ENCODE data around the gene NLRC5. TPM values are rescaled to one million over a fixed set of nuclear protein-coding genes. Genes with fewer than 3 reads are reported as not detected.
"Not testable (repeated sequence)": the region's sequence is repeated elsewhere in the genome, so short reads cannot be mapped to it uniquely, and the experiment has no call there.

Gene NLRC5
- polyA plus RNA-seq, 1 donor = 5.5 TPM

GRCh38 chr16:57001026-57001679, 11.8 kb downstream of the NLRC5 start:
- no peak for DNase-seq (ENCODE audit: low read depth)

GRCh38 chr16:57003439-57004386, 14.4 kb downstream of the NLRC5 start:
- DNase-seq (ENCODE audit: low read depth) = no peak

DNA sequence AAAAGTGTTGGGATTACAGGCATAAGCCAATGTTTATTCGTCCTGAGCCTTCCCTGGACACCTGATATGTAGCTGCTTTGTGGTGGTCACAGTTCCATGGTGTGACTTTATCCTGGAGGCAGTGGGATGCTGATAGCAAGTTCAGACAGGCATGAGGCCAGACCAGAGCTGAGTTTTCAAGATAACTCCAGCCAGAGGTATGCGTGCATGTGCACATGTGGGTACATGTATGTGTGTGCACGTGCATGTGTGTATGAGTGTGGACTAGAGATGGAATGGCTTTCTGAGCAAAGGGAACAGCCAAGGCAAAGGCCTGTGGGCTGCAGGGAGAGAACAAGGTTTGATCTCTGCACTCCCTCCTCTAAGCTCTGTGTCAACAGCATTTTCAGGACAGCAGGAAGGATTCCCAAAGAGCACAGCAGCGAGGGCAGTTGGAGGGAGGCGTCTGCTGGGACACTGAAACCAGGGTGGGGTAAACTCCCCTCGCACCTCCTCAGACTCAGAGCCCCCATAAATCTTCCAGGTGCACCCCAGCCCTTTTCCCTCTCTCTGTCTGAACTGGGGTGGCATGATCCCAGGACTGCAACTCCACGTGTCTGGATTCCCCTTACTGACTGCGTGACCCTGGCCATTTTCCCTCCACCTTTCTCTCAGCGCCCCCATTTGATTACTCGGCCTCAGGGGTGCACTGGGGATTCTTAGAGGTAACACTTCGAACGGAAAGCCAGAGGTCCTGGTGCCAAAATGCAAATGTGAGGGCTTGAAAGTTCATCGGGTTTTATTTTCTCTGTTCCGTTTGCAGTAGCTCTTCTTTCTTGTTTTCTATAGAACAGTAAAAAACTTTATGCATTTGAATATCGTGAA, 15.3 kb downstream of the NLRC5 start:
- DNase-seq (ENCODE audit: low read depth) = no peak

DNA sequence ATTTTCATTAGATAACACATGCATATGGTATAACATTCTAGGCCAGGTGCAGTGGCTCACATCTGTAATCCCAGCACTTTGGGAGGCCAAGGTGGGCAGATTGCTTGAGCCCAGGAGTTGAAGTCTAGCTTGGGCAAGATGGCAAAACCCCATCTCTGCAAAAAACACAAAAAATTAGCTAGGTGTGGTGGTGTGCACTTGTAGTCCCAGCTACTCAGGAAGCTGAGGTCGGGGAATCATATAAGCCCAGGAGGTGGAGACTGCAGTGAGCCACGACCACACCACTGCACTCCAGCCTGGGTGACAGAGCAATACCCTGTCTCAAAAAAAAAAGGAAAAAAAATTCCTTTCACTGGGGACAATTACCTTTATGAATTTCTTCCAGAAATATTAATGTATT, 16.2 kb downstream of the NLRC5 start:
- DNase-seq (ENCODE audit: low read depth) = not testable (repeated sequence)

DNA sequence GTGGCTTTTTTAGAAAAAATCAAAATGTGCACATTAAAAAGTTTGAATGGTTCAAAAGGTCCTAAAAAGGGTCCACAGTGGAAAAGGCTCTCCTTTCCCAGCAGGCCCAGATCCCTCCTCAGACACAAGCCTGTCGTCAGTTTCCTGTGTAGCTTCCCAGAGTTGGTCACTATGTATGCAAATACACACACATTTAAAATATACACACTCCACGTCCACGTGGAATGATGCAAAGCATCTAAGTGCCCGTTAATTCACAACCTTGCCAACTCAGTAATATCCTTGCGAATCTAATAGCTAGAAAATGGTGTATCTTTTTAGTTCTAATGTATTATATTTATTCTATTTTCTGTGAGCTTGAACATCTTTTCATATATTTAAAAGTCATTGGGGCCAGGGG, 17.7 kb downstream of the NLRC5 start:
- DNase-seq (ENCODE audit: low read depth) = no peak

DNA sequence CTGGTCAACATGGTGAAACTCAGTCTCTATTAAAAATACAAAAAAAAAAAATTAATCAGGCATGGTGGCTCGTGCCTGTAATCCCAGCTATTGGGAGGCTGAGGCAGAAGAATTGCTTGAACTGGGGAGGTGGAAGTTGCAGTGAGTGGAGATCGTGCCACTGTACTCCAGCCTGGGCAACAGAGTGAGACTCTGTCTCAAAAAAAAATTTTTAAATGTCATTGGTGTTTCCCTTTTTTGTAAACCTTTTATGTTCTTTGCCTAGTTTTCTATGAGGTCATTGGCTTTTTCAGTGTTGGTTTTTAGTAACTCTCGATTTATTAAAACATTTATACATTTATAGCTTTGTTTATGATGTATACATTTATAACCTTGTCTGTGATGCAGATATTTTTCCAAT, 18.2 kb downstream of the NLRC5 start:
- no peak for DNase-seq (ENCODE audit: low read depth)

- DNase-seq (ENCODE audit: low read depth) = no peak
These were observed 19.1 kb downstream of the NLRC5 start for GRCh38 chr16:57008440-57008839.

DNA sequence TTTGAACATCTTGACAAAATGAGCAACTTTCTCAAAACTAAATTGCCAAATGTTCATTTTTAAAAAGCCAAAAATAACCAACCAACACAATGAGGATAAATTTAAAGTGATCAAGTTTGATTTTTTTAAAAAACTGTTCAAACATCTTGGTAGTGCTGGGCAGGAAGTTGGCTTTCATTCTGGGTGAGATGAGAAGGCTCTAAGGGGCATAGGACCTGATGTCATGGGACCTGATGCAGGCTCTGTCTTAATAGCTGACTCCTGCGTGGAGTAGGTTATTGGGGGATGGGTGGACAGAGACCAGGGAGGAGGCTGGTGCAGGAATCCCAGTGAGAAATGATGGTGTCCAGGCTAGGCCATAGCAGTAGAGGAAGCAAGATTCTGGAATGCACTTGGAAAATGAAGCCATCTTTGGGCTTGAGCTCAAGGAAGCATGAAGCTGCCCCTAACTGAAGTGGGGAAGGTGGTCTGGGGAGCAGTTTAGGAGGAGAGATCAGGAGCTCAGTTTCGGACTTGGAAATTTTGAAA, 20.4 kb downstream of the NLRC5 start:
- DNase-seq (ENCODE audit: low read depth) = no peak

DNA sequence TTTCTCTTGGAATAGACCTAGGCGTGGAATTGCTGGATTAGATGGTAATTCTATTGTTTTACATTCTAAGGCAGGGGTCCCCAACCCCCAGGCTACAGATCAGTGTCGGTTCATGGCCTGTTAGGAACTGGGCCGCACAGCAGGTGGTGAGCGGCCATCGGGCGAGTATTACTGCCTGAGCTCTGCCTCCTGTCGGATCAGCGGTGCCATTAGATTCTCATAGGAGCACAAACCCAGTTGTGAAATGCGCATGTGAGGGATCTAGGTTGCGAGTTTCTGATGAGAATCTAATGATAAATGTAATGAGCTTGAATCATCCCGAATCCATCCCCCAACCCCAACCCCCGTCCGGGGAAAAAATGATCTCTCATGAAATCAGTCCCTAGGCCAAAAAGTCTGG, 23.0 kb downstream of the NLRC5 start:
- no peak for DNase-seq (ENCODE audit: low read depth)

DNA sequence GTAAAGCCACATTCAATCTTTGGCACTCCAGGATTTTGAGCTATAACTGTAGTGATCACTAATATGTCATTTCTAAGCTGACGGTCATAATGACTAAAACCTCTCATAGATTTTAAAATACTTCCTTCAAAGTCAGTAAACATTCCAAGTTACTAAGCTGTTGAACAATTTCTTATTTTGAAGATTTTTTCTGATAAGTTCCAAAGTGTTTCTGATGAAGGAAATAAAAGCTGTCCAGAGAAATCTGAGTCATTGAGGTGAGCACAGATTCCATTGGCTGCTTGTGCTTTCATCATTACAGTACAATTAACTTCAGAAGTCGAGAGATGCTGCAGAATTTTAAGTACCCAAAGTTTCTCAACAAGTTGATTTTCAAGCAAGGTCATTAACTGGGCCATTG, 23.9 kb downstream of the NLRC5 start:
- no peak for DNase-seq (ENCODE audit: low read depth)

DNA sequence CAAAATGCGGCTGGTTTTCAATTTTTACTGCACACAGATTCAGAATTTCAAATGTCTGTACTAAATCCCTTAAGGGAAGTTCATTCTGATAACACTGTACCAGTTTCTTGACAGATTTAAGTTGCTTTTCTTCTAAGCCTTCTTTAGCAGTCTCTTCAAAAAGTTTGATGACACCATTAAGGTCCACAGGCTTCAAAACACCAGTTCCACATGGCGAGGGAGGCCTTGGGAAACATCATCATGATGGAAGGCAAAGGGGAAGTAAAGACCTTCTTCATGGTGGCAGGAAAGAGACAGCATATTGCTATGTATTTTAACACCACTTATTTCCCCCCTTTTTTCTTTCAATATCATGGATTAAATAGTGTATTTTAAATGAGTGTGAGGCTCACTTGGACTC, 24.5 kb downstream of the NLRC5 start:
- DNase-seq (ENCODE audit: low read depth) = no peak

DNA sequence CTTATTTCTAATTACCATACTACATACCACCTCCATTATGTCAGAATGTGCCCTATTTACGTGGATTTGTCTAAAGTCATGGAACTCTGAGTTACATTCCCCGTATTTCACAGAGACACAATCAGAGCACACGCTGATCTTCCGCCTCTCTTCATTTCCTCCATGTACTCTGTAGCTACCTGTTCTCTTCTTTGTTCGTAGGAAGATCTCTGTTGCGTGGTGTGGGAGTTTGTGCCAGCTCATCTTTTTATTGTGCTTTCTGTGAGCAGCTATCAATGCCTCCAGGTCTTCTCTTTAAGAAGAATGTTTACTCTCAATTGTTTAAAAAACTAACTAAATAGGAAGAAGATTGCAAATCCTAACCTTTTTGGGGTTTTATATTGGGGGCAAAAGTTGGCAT, 26.9 kb downstream of the NLRC5 start:
- no peak for DNase-seq (ENCODE audit: low read depth)

DNA sequence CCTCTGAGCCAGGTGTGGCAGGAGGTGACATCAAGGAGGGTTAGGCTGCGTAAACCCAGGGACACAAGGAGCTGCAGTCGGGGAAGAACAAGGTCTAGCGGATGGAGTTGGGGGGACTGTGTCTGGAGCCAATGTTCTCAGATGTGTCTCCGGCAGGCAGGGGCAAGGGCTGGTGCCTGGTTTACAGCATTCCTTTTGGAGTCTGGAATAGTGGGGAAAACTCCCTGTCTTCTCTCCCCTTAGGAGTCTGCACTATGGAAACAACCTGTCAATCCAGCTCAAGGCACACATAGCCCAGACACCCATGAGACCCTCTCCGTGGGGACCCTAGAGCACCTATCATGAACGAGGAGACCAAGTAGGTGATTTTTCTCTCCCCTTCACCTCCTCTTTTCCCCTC, 27.5 kb downstream of the NLRC5 start:
- no peak for DNase-seq (ENCODE audit: low read depth)

GRCh38 chr16:57017251-57017650, 27.9 kb downstream of the NLRC5 start:
- no peak for DNase-seq (ENCODE audit: low read depth)

GRCh38 chr16:57019746-57020145, 30.4 kb downstream of the NLRC5 start:
- no peak for DNase-seq (ENCODE audit: low read depth)

GRCh38 chr16:57020651-57021050, 31.3 kb downstream of the NLRC5 start:
- DNase-seq (ENCODE audit: low read depth) = no peak

- DNase-seq (ENCODE audit: low read depth) = no peak
These were observed 32.4 kb downstream of the NLRC5 start for GRCh38 chr16:57021757-57022156.

DNA sequence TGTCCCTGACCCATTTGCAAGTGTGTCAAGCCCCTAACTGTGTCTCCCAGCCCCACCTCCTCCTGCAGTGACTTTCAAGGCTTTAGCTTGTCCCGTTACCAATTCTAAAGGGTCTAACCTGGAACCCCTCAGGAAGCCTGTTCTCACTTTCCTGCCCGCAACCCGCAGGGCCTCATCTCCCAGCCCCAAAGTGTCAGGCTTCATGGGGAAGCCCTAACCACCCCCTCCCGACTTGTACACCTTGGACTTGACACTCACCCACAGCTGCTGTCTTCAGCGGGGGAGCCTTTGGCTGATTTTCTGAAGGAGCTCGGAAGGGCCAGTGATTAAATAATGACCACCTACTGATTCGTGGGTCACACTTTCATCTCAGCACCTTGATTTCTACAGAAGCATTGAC, 33.1 kb downstream of the NLRC5 start:
- DNase-seq (ENCODE audit: low read depth) = no peak

GRCh38 chr16:57023541-57024249, 34.3 kb downstream of the NLRC5 start:
- no peak for DNase-seq (ENCODE audit: low read depth)

GRCh38 chr16:57024894-57025680, 35.7 kb downstream of the NLRC5 start:
- DNase-seq (ENCODE audit: low read depth) = no peak
